Loucy (cell line): ENCODE results near the gene CFAP77.

ENCODE experiments used
- CTCF ChIP-seq: fragments of 200-600 bp; sonication (generic); conservative IDR thresholded peaks from 2 replicates; pipeline ENCODE4 v1.5.1; 2014; ENCODE audit warnings: mild to moderate bottlenecking, antibody characterized with exemption, low read length
- EZH2phosphoT487 ChIP-seq: fragments of 200-600 bp; IDR thresholded peaks from 2 replicates; pipeline ENCODE4 v1.6.1; 2018; ENCODE audit warnings: antibody characterized with exemption, mild to moderate bottlenecking, moderate library complexity, borderline replicate concordance

- TF ChIP-seq CTCF, result no peak
- TF ChIP-seq EZH2phosphoT487, result no peak
Observed at GRCh38 chr9:132383462-132383883, 26.5 kb upstream of the CFAP77 start.
